ENCODE results near the gene EIF4G1. TPM values are rescaled to one million over a fixed set of nuclear protein-coding genes. Genes with fewer than 3 reads are reported as not detected.

Gene EIF4G1
- total and polyA plus RNA-seq, 2 of the 8 experiments (the other 6 are each of a cell fraction or from before 2014, with no cell fraction given) = 318 to 473 TPM

DNA sequence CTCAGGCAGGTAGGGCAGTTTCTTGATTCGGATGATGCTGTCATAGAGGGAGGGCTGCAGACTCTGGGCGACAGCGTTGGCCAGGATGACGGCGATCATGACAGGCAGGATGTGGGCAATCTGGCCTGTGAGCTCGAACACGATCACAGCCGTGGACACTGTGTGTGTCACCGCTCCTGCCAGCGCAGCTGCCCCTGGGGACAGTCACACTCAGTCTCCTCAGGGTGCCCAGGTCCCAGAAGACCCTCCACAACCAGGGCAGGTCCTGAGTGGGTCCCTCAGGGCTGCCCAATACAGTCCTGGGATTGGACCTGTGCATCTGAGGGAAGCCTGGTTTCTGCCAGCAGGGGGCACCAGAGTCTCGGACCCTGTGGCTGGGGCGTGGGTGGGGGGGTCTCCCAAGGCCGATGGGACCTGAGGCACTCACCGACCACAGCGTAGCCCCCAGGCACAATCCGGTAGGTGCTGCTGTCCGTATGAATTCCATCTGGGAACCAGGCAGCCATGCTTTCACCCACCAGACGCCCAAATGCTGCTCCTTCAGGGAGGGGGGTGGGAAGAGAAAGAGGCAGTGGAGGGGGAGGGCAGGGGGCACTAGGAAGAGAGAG lies 39.8 kb downstream of the EIF4G1 start (continued):
- no peak for TF ChIP-seq KDM1A (IDR thresholded peaks at IDR 0.05; ENCODE audit: borderline replicate concordance, low read length)

Data from H1 (cell line).